CD8-positive, alpha-beta memory T cell (primary cell): Measurements from ENCODE around the gene CCSER1. TPM values are rescaled to one million over a fixed set of nuclear protein-coding genes. Genes with fewer than 3 reads are reported as not detected.
"Not testable (repeated sequence)": the region's sequence is repeated elsewhere in the genome, so short reads cannot be mapped to it uniquely, and the experiment has no call there.

ENCODE experiments used
- CTCF ChIA-PET: fragments of 350-600 bp; sonication (Branson Sonifier 250); formaldehyde crosslinking; loops from one replicate; lab custom pipeline; 2021; ENCODE audit warnings: antibody characterized with exemption; lab: Charles Lee
- POLR2A ChIA-PET: fragments of 350-600 bp; sonication (Branson Sonifier 250); formaldehyde crosslinking; loops from one replicate; lab custom pipeline; 2021; ENCODE audit warnings: antibody characterized with exemption; lab: Charles Lee
- DNase-seq, 5 donors: peaks; one replicate each; pipeline versions ENCODE4 v3.0.0 to v3.0.0-alpha.2; 2020 to 2022; ENCODE audit warnings: mixed read lengths in 1 of 5
- H3K27ac ChIP-seq: one replicate; pipeline ENCODE4 v1.7.0; 2013; ENCODE audit warnings: low read depth, mild to moderate bottlenecking, low read length, moderate library complexity
- H3K27me3 ChIP-seq: 2 replicates; pipeline ENCODE4 v1.7.0; 2013; ENCODE audit warnings: low read length, mild to moderate bottlenecking; ENCODE audit not compliant: insufficient read depth, poor library complexity, severe bottlenecking
- H3K36me3 ChIP-seq: 2 replicates; pipeline ENCODE4 v1.7.0; 2013; ENCODE audit warnings: mild to moderate bottlenecking, low read length, moderate library complexity; ENCODE audit not compliant: insufficient read depth
- H3K4me1 ChIP-seq: 2 replicates; pipeline ENCODE4 v1.7.0; 2013; ENCODE audit warnings: mild to moderate bottlenecking, low read length, moderate library complexity; ENCODE audit not compliant: insufficient read depth
- H3K4me3 ChIP-seq: 2 replicates; pipeline ENCODE4 v1.7.0; 2013; ENCODE audit warnings: mild to moderate bottlenecking, low read length
- H3K9me3 ChIP-seq: 2 replicates; pipeline ENCODE4 v1.7.0; 2013; ENCODE audit warnings: mild to moderate bottlenecking, low read length
- H3K27ac Mint-ChIP-seq, 8 donors: one replicate each; pipeline ENCODE4 v1.8.0; 2020 to 2021; ENCODE audit warnings: mixed read lengths in 8 of 8, mild to moderate bottlenecking in 6 of 8, inconsistent platforms in 3 of 8, moderate library complexity in 3 of 8
- H3K27me3 Mint-ChIP-seq, 2 donors: one replicate each; pipeline ENCODE4 v1.8.0; 2020 to 2021; ENCODE audit warnings: mixed read lengths in 2 of 2, mild to moderate bottlenecking in 1 of 2, moderate library complexity in 1 of 2
- H3K36me3 Mint-ChIP-seq, 3 donors: one replicate each; pipeline ENCODE4 v1.8.0; 2020 to 2021; ENCODE audit warnings: mixed read lengths in 3 of 3, inconsistent platforms in 1 of 3, mild to moderate bottlenecking in 1 of 3
- H3K4me1 Mint-ChIP-seq, 3 donors: one replicate each; pipeline ENCODE4 v1.8.0; 2020 to 2021; ENCODE audit warnings: mixed read lengths in 3 of 3, inconsistent platforms in 1 of 3, mild to moderate bottlenecking in 1 of 3
- H3K4me3 Mint-ChIP-seq, 7 donors: one replicate each; pipeline ENCODE4 v1.8.0; 2020 to 2021; ENCODE audit warnings: mixed read lengths in 7 of 7, mild to moderate bottlenecking in 6 of 7, moderate library complexity in 4 of 7, inconsistent platforms in 2 of 7
- H3K9me3 Mint-ChIP-seq, 5 donors: one replicate each; pipeline ENCODE4 v1.8.0; 2020 to 2022; ENCODE audit warnings: mixed read lengths in 5 of 5, mild to moderate bottlenecking in 3 of 5, moderate library complexity in 2 of 5, inconsistent platforms in 1 of 5
- polyA plus RNA-seq: library from polyadenylated mRNA; unstranded; fragments of 300-500 nt; fragmentation: Illumina TruSeq; gene quantifications from one replicate; pipeline ENCODE4 v1.2.3, GENCODE V29; 2021
- total RNA-seq, 2 experiments: library from RNA; stranded (reverse); gene quantifications; one replicate each; pipeline ENCODE4 v1.2.3, GENCODE V29; 2021

CCSER1 gene
- total and polyA plus RNA-seq, 3 experiments from 2014 or later, result 0.12 to 0.20 TPM; not detected in 1

GRCh38 chr4:90816754-90817153, 689.6 kb downstream of the CCSER1 start:
- ChIA-PET CTCF (no interaction called here), POLR2A (no interaction called here)
- Mint-ChIP-seq H3K4me3 (no peak overlapping the region), H3K9me3 (peaks cover 7 to 15% (median 13%) of the 10 kb centered on the region in 5 donors), H3K27me3 (no peaks in the 10 kb centered on the region), H3K36me3 (no peaks in the 10 kb centered on the region), H3K27ac (no peak overlapping the region), H3K4me1 (no peaks in the 10 kb centered on the region)
- Histone ChIP-seq H3K27me3 (no peaks in the 10 kb centered on the region), H3K27ac (no peak overlapping the region), H3K4me1 (no peaks in the 10 kb centered on the region), H3K9me3 (no peaks in the 10 kb centered on the region), H3K36me3 (no peaks in the 10 kb centered on the region), H3K4me3 (no peak overlapping the region)
- no peak for DNase-seq

- no peaks in the 10 kb centered on the region for H3K4me1 ChIP-seq
- no peak overlapping the region for H3K27ac Mint-ChIP-seq
- H3K9me3 Mint-ChIP-seq, result peaks cover 1 to 19% (median 3%) of the 10 kb centered on the region in 5 donors
- no peaks in the 10 kb centered on the region for H3K9me3 ChIP-seq
- H3K4me1 Mint-ChIP-seq, result no peaks in the 10 kb centered on the region
- no peak overlapping the region for H3K4me3 ChIP-seq
- H3K4me3 Mint-ChIP-seq, result no peak overlapping the region
- no peaks in the 10 kb centered on the region for H3K36me3 ChIP-seq
- no peak for DNase-seq
- no peaks in the 10 kb centered on the region for H3K27me3 ChIP-seq
- no peak overlapping the region for H3K27ac ChIP-seq
- no peaks in the 10 kb centered on the region for H3K27me3 Mint-ChIP-seq
- no peaks in the 10 kb centered on the region for H3K36me3 Mint-ChIP-seq
- ChIA-PET CTCF (no interaction called here), POLR2A (no interaction called here)
These were observed 697.3 kb downstream of the CCSER1 start for GRCh38 chr4:90824266-90825150.

GRCh38 chr4:90825849-90826248, 698.7 kb downstream of the CCSER1 start:
- Histone ChIP-seq H3K9me3 (no peaks in the 10 kb centered on the region), H3K27me3 (no peaks in the 10 kb centered on the region), H3K4me3 (no peak overlapping the region), H3K27ac (no peak overlapping the region), H3K36me3 (no peaks in the 10 kb centered on the region), H3K4me1 (no peaks in the 10 kb centered on the region)
- no peak for DNase-seq
- no peaks in the 10 kb centered on the region for H3K27me3 Mint-ChIP-seq
- H3K4me1 Mint-ChIP-seq, result no peaks in the 10 kb centered on the region
- peaks cover 1 to 19% (median 3%) of the 10 kb centered on the region in 5 donors for H3K9me3 Mint-ChIP-seq
- ChIA-PET POLR2A (no interaction called here), CTCF (interaction anchor here (1.3 kb wide), 1 partner anchor 16 kb away, joined by 3 read pairs; no protein-coding TSS in a partner anchor)
- H3K36me3 Mint-ChIP-seq, result no peaks in the 10 kb centered on the region
- H3K27ac Mint-ChIP-seq, result no peak overlapping the region
- no peak overlapping the region for H3K4me3 Mint-ChIP-seq

DNA sequence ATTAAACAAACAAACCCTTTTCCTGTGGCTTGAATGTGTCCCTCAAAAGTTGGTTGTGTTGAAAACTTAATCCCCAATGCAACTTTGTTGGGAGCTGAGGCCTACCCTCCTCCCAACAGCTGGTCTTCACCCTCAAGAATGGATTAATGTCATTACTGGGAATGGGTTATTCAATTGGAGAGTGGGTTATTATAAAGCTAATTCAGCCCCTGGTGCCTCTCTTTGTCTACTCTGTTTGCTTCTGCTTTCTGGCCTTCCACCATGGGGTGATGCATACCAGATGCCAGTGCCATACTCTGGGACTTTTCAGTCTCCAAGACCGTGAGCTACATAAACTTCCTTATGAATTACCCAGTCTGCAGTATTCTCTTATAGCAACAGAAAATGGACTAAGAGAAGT, 706.5 kb downstream of the CCSER1 start:
- CTCF ChIA-PET, result no interaction called here
- H3K4me3 Mint-ChIP-seq, result no peak overlapping the region
- POLR2A ChIA-PET, result no interaction called here

DNA sequence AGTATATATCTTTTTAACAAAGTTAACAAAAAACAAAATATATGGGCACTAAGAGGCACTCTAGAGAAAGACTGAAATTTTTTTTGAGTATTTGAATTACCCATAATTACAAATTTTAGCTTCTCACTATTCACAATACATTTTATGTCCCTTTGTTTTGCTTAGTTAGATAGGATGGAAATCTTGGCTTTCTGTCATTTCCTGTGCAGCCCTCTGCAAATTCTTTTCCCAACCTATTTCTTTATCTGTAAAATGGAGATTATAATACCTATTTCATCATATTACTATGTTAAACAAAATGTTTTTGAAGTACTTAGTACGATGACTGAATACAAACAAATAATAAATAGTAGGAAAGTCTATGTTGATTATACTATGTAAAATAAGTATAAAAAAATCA, 710.0 kb downstream of the CCSER1 start:
- Mint-ChIP-seq H3K27me3 (no peaks in the 10 kb centered on the region), H3K27ac (no peak overlapping the region), H3K36me3 (no peaks in the 10 kb centered on the region), H3K4me3 (no peak overlapping the region), H3K4me1 (no peaks in the 10 kb centered on the region), H3K9me3 (peaks cover 0 to 6% (median 5%) of the 10 kb centered on the region in 5 donors)
- DNase-seq, result no peak
- Histone ChIP-seq H3K9me3 (no peaks in the 10 kb centered on the region), H3K4me1 (no peaks in the 10 kb centered on the region), H3K36me3 (no peaks in the 10 kb centered on the region), H3K27me3 (no peaks in the 10 kb centered on the region), H3K4me3 (no peak overlapping the region), H3K27ac (no peak overlapping the region)
- ChIA-PET POLR2A (no interaction called here), CTCF (no interaction called here)

More for the DNA sequence above, 706.5 kb downstream of the CCSER1 start:
- Histone ChIP-seq H3K27me3 (no peaks in the 10 kb centered on the region), H3K27ac (no peak overlapping the region), H3K9me3 (no peaks in the 10 kb centered on the region), H3K4me3 (no peak overlapping the region), H3K36me3 (no peaks in the 10 kb centered on the region), H3K4me1 (no peaks in the 10 kb centered on the region)
- DNase-seq, result no peak
- Mint-ChIP-seq H3K4me1 (no peaks in the 10 kb centered on the region), H3K9me3 (peaks cover 0 to 6% (median 0%) of the 10 kb centered on the region in 5 donors), H3K27ac (no peak overlapping the region), H3K36me3 (no peaks in the 10 kb centered on the region), H3K27me3 (no peaks in the 10 kb centered on the region)

- H3K9me3 Mint-ChIP-seq, result peaks cover 0 to 11% (median 6%) of the 10 kb centered on the region in 5 donors
- H3K36me3 Mint-ChIP-seq, H3K4me3 ChIP-seq, H3K36me3 ChIP-seq, H3K27me3 ChIP-seq, CTCF ChIA-PET, H3K27me3 Mint-ChIP-seq, H3K4me3 Mint-ChIP-seq, H3K4me1 ChIP-seq, H3K27ac ChIP-seq, DNase-seq, H3K9me3 ChIP-seq, H3K27ac Mint-ChIP-seq, H3K4me1 Mint-ChIP-seq, POLR2A ChIA-PET: not testable (repeated sequence)
These were observed 711.7 kb downstream of the CCSER1 start for GRCh38 chr4:90838859-90839258.

DNA sequence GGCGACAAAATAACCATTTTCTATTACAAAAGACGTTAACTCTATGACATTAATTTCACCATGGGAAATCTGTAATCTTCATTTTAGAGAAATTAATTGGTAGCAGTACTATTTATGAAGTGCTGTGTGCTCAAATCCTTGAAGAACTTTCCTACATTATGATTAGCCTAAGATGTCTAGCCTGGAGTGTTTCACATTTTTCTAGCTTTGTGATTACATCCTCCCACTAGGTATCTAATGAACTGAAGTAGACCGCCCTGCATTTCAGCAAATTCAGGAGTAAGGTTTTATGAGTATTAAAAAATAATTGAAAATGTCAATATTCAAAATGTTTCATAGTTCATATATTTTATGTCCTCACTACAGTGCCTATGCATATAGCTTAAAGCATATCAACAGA, 713.1 kb downstream of the CCSER1 start:
- POLR2A ChIA-PET, result no interaction called here
- H3K27ac Mint-ChIP-seq, result no peak overlapping the region
- CTCF ChIA-PET, result no interaction called here
- no peaks in the 10 kb centered on the region for H3K9me3 ChIP-seq
- no peaks in the 10 kb centered on the region for H3K27me3 ChIP-seq
- no peaks in the 10 kb centered on the region for H3K4me1 ChIP-seq
- H3K27me3 Mint-ChIP-seq, result no peaks in the 10 kb centered on the region
- no peak for DNase-seq
- H3K9me3 Mint-ChIP-seq, result peaks cover 0 to 11% (median 6%) of the 10 kb centered on the region in 5 donors
- no peak overlapping the region for H3K4me3 ChIP-seq
- H3K4me1 Mint-ChIP-seq, result no peaks in the 10 kb centered on the region
- no peaks in the 10 kb centered on the region for H3K36me3 Mint-ChIP-seq
- H3K4me3 Mint-ChIP-seq, result no peak overlapping the region
- H3K36me3 ChIP-seq, result no peaks in the 10 kb centered on the region
- no peak overlapping the region for H3K27ac ChIP-seq

DNA sequence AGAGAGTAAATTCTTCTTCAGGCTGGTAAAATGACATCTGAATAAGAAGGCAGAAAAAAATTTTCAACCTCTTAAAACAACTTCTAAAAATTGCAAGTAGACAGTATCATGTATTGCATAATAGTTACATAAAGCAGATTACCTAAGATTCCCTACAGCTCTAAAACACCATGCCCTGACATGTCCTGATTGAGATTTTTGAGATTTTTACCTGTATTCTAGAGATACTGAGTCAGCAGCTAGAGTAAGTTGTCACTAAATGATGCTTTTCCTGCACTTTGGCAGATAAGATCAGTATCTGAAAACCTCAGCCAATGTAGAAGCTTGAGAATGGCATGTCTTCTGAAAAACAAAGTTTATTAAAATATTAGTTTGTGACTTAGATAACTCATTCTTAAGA, 713.6 kb downstream of the CCSER1 start:
- DNase-seq, result no peak
- POLR2A ChIA-PET, result no interaction called here
- Histone ChIP-seq H3K4me1 (no peaks in the 10 kb centered on the region), H3K27ac (no peak overlapping the region), H3K4me3 (no peak overlapping the region), H3K9me3 (no peaks in the 10 kb centered on the region), H3K27me3 (no peaks in the 10 kb centered on the region), H3K36me3 (no peaks in the 10 kb centered on the region)
- Mint-ChIP-seq H3K4me3 (no peak overlapping the region), H3K27ac (no peak overlapping the region), H3K36me3 (no peaks in the 10 kb centered on the region), H3K9me3 (peaks cover 0 to 11% (median 6%) of the 10 kb centered on the region in 5 donors), H3K4me1 (no peaks in the 10 kb centered on the region), H3K27me3 (no peaks in the 10 kb centered on the region)
- CTCF ChIA-PET, result no interaction called here
